ENCODE data around the gene CERS4. TPM values are rescaled to one million over a fixed set of nuclear protein-coding genes. Genes with fewer than 3 reads are reported as not detected.

The CERS4 gene
- total RNA-seq, 1 donor from 2014 or later: 2.1 TPM

GRCh38 chr19:8224394-8225145, 15.4 kb downstream of the CERS4 start:
- Histone ChIP-seq H3K36me3 (ENCODE audit: control insufficient read depth, insufficient read depth, low read length) (no peaks in the 10 kb centered on the region), H3K4me3 (ENCODE audit: low read depth, low read length) (no peak overlapping the region), H3K27me3 (ENCODE audit: control insufficient read depth, insufficient read depth, low read length) (no peaks in the 10 kb centered on the region)
- TF ChIP-seq CTCF (IDR thresholded peaks at IDR 0.05; ENCODE audit: insufficient read depth, low read length, severe bottlenecking): no peak
- FAIRE-seq (peak; percentile 96), DNase-seq (ENCODE audit: low read depth) (peak; percentile 35)

GRCh38 chr19:8231073-8231604, 22.0 kb downstream of the CERS4 start:
- no peaks in the 10 kb centered on the region for H3K36me3 ChIP-seq (ENCODE audit: control insufficient read depth, insufficient read depth, low read length)
- no peaks in the 10 kb centered on the region for H3K27me3 ChIP-seq (ENCODE audit: control insufficient read depth, insufficient read depth, low read length)
- DNase-seq (ENCODE audit: low read depth) (no peak), FAIRE-seq (no peak)
- TF ChIP-seq CTCF (IDR thresholded peaks at IDR 0.05; ENCODE audit: insufficient read depth, low read length, severe bottlenecking): no peak
- H3K4me3 ChIP-seq (ENCODE audit: low read depth, low read length): no peak overlapping the region

GRCh38 chr19:8233370-8233769, 24.2 kb downstream of the CERS4 start:
- no peak for DNase-seq (ENCODE audit: low read depth)
- Histone ChIP-seq H3K36me3 (ENCODE audit: control insufficient read depth, insufficient read depth, low read length) (no peaks in the 10 kb centered on the region), H3K4me3 (ENCODE audit: low read depth, low read length) (no peak overlapping the region), H3K27me3 (ENCODE audit: control insufficient read depth, insufficient read depth, low read length) (no peaks in the 10 kb centered on the region)
- TF ChIP-seq CTCF (IDR thresholded peaks at IDR 0.05; ENCODE audit: insufficient read depth, low read length, severe bottlenecking): no peak
- FAIRE-seq: no peak

GRCh38 chr19:8237026-8237425, 27.9 kb downstream of the CERS4 start:
- H3K36me3 ChIP-seq (ENCODE audit: control insufficient read depth, insufficient read depth, low read length): no peaks in the 10 kb centered on the region
- FAIRE-seq (no peak), DNase-seq (ENCODE audit: low read depth) (no peak)
- no peaks in the 10 kb centered on the region for H3K27me3 ChIP-seq (ENCODE audit: control insufficient read depth, insufficient read depth, low read length)
- no peak overlapping the region for H3K4me3 ChIP-seq (ENCODE audit: low read depth, low read length)
- TF ChIP-seq CTCF (IDR thresholded peaks at IDR 0.05; ENCODE audit: insufficient read depth, low read length, severe bottlenecking): no peak

- H3K27me3 ChIP-seq (ENCODE audit: control insufficient read depth, insufficient read depth, low read length): no peaks in the 10 kb centered on the region
- H3K36me3 ChIP-seq (ENCODE audit: control insufficient read depth, insufficient read depth, low read length): no peaks in the 10 kb centered on the region
- TF ChIP-seq CTCF (IDR thresholded peaks at IDR 0.05; ENCODE audit: insufficient read depth, low read length, severe bottlenecking): no peak
- H3K4me3 ChIP-seq (ENCODE audit: low read depth, low read length): no peak overlapping the region
- DNase-seq (ENCODE audit: low read depth): peak; percentile 53
- FAIRE-seq: no peak
These were observed 29.1 kb downstream of the CERS4 start for GRCh38 chr19:8238251-8238650.

Measured in bronchial epithelial cell (primary cell).